GM13977 (cell line): Measurements from ENCODE around the gene SPINK8.
"Not testable (repeated sequence)": the region's sequence is repeated elsewhere in the genome, so short reads cannot be mapped to it uniquely, and the experiment has no call there.

ENCODE experiments used
- DNase-seq: peaks from one replicate; pipeline ENCODE4 v3.0.0; 2012; ENCODE audit warnings: low spot score
- CTCF ChIP-seq: IDR thresholded peaks from 2 replicates; pipeline ENCODE4 v1.5.1; 2012; ENCODE audit warnings: mild to moderate bottlenecking, control low read depth; ENCODE audit not compliant: insufficient read depth; ENCODE audit errors: extremely low read depth, missing control alignments
- in situ Hi-C: fragments of 300-500 bp; cut with MboI; formaldehyde crosslinking; loops from one replicate; pipeline ENCODE4 v1.12.0; 2022; ENCODE audit warnings: low sequenced_read_pairs, low pct_unique_long_range_greater_than_20kb, mixed read lengths, inconsistent platforms; ENCODE audit not compliant: unreplicated experiment

SPINK8 gene

GRCh38 chr3:48271763-48272498, 61.5 kb downstream of the SPINK8 start:
- DNase-seq, result no peak
- TF ChIP-seq CTCF, result no peak
- in situ Hi-C loops, result no loop called here

GRCh38 chr3:48271223-48271622, 62.2 kb downstream of the SPINK8 start:
- in situ Hi-C loops, DNase-seq: not testable (repeated sequence)

GRCh38 chr3:48270306-48270705, 63.2 kb downstream of the SPINK8 start:
- TF ChIP-seq CTCF, result no peak
- in situ Hi-C loops, result no loop called here

GRCh38 chr3:48269592-48269991, 63.9 kb downstream of the SPINK8 start:
- DNase-seq, result no peak
- in situ Hi-C loops, result no loop called here

More at GRCh38 chr3:48270306-48270705, 63.2 kb downstream of the SPINK8 start:
- DNase-seq, result no peak

GRCh38 chr3:48268936-48269561, 64.4 kb downstream of the SPINK8 start:
- DNase-seq, result no peak
- in situ Hi-C loops, result no loop called here
- TF ChIP-seq CTCF, result no peak

More at GRCh38 chr3:48269592-48269991, 63.9 kb downstream of the SPINK8 start:
- no peak for TF ChIP-seq CTCF

- in situ Hi-C loops, result no loop called here
- TF ChIP-seq CTCF, result no peak
- DNase-seq, result peak; percentile 49
Measured at GRCh38 chr3:48268381-48268935, 65.0 kb downstream of the SPINK8 start.

GRCh38 chr3:48267782-48268181, 65.7 kb downstream of the SPINK8 start:
- no peak for DNase-seq
- TF ChIP-seq CTCF, result no peak
- in situ Hi-C loops, result no loop called here
